ENCODE measurements around the gene ATAD1.

GRCh38 chr10:87705339-87705738, 112.7 kb downstream of the ATAD1 start:
- no peak for TF ChIP-seq POLR2A (IDR thresholded peaks at IDR 0.05; ENCODE audit: low read depth, low read length)
- TF ChIP-seq TAF1 (IDR thresholded peaks at IDR 0.05; ENCODE audit: borderline replicate concordance, low read depth, low read length), result no peak

All from GM12892 (cell line).